Measurements from ENCODE around the gene FRMPD4. TPM values are rescaled to one million over a fixed set of nuclear protein-coding genes. Genes with fewer than 3 reads are reported as not detected.

FRMPD4 gene
- total RNA-seq, 1 experiment from 2014 or later = not detected

- Histone ChIP-seq H4K20me1 (ENCODE audit: insufficient read depth, low read depth, low read length) (no peaks in the 10 kb centered on the region), H3K27ac (ENCODE audit: low read length) (no peak overlapping the region), H3K4me3 (ENCODE audit: low read length) (no peak overlapping the region), H3K4me2 (ENCODE audit: low read depth, low read length, poor library complexity, severe bottlenecking) (no peak overlapping the region), H3K79me2 (ENCODE audit: low read length) (no peaks in the 10 kb centered on the region), H3K9me3 (ENCODE audit: low read length) (no peaks in the 10 kb centered on the region), H3K9me2 (replicated peaks; ENCODE audit: insufficient read depth, low read length) (no peaks in the 10 kb centered on the region), H2AFZ (ENCODE audit: low read length) (no peak overlapping the region), H3K27me3 (ENCODE audit: low read length) (no peaks in the 10 kb centered on the region), H3K36me3 (ENCODE audit: insufficient read depth, low read length) (no peaks in the 10 kb centered on the region), H3K9ac (ENCODE audit: low read length) (no peak overlapping the region), H3K4me1 (ENCODE audit: low read length) (no peaks in the 10 kb centered on the region)
- DNase-seq = no peak
Observed at GRCh38 chrX:12292996-12293765, 154.9 kb downstream of the FRMPD4 start.

- no peak for DNase-seq
- H3K27me3 ChIP-seq (ENCODE audit: low read length) = no peaks in the 10 kb centered on the region
- H3K9me3 ChIP-seq (ENCODE audit: low read length) = no peaks in the 10 kb centered on the region
- H3K4me3 ChIP-seq (ENCODE audit: low read length) = no peak overlapping the region
- no peaks in the 10 kb centered on the region for H3K9me2 ChIP-seq (replicated peaks; ENCODE audit: insufficient read depth, low read length)
- H2AFZ ChIP-seq (ENCODE audit: low read length) = no peak overlapping the region
- no peaks in the 10 kb centered on the region for H3K79me2 ChIP-seq (ENCODE audit: low read length)
- H3K27ac ChIP-seq (ENCODE audit: low read length) = no peak overlapping the region
- no peaks in the 10 kb centered on the region for H3K36me3 ChIP-seq (ENCODE audit: insufficient read depth, low read length)
- no peaks in the 10 kb centered on the region for H4K20me1 ChIP-seq (ENCODE audit: insufficient read depth, low read depth, low read length)
- H3K9ac ChIP-seq (ENCODE audit: low read length) = no peak overlapping the region
- H3K4me1 ChIP-seq (ENCODE audit: low read length) = no peaks in the 10 kb centered on the region
- no peak overlapping the region for H3K4me2 ChIP-seq (ENCODE audit: low read depth, low read length, poor library complexity, severe bottlenecking)
Observed at GRCh38 chrX:12297353-12297752, 159.1 kb downstream of the FRMPD4 start.

- Histone ChIP-seq H3K36me3 (ENCODE audit: insufficient read depth, low read length) (no peaks in the 10 kb centered on the region), H3K27ac (ENCODE audit: low read length) (no peak overlapping the region), H3K4me1 (ENCODE audit: low read length) (no peaks in the 10 kb centered on the region), H2AFZ (ENCODE audit: low read length) (no peak overlapping the region), H3K79me2 (ENCODE audit: low read length) (no peaks in the 10 kb centered on the region), H4K20me1 (ENCODE audit: insufficient read depth, low read depth, low read length) (no peaks in the 10 kb centered on the region), H3K4me2 (ENCODE audit: low read depth, low read length, poor library complexity, severe bottlenecking) (no peak overlapping the region), H3K9me2 (replicated peaks; ENCODE audit: insufficient read depth, low read length) (no peaks in the 10 kb centered on the region), H3K4me3 (ENCODE audit: low read length) (no peak overlapping the region), H3K9me3 (ENCODE audit: low read length) (no peaks in the 10 kb centered on the region), H3K27me3 (ENCODE audit: low read length) (no peaks in the 10 kb centered on the region), H3K9ac (ENCODE audit: low read length) (no peak overlapping the region)
- no peak for DNase-seq
Observed at GRCh38 chrX:12301288-12301687, 163.0 kb downstream of the FRMPD4 start.

GRCh38 chrX:12304261-12304660 is 166.0 kb downstream of the FRMPD4 start:
- DNase-seq = peak; percentile 45
- H3K4me1 ChIP-seq (ENCODE audit: low read length) = no peaks in the 10 kb centered on the region
- no peak overlapping the region for H3K4me2 ChIP-seq (ENCODE audit: low read depth, low read length, poor library complexity, severe bottlenecking)
- H2AFZ ChIP-seq (ENCODE audit: low read length) = no peak overlapping the region
- no peaks in the 10 kb centered on the region for H3K36me3 ChIP-seq (ENCODE audit: insufficient read depth, low read length)
- no peak overlapping the region for H3K27ac ChIP-seq (ENCODE audit: low read length)
- no peaks in the 10 kb centered on the region for H3K27me3 ChIP-seq (ENCODE audit: low read length)
- no peaks in the 10 kb centered on the region for H3K9me2 ChIP-seq (replicated peaks; ENCODE audit: insufficient read depth, low read length)
- no peak overlapping the region for H3K4me3 ChIP-seq (ENCODE audit: low read length)
- H3K9me3 ChIP-seq (ENCODE audit: low read length) = no peaks in the 10 kb centered on the region
- H4K20me1 ChIP-seq (ENCODE audit: insufficient read depth, low read depth, low read length) = no peaks in the 10 kb centered on the region
- no peak overlapping the region for H3K9ac ChIP-seq (ENCODE audit: low read length)
- no peaks in the 10 kb centered on the region for H3K79me2 ChIP-seq (ENCODE audit: low read length)

- H3K4me1 ChIP-seq (ENCODE audit: low read length) = no peaks in the 10 kb centered on the region
- H3K27ac ChIP-seq (ENCODE audit: low read length) = no peak overlapping the region
- no peak for DNase-seq
- no peaks in the 10 kb centered on the region for H3K9me3 ChIP-seq (ENCODE audit: low read length)
- no peak overlapping the region for H3K4me2 ChIP-seq (ENCODE audit: low read depth, low read length, poor library complexity, severe bottlenecking)
- no peaks in the 10 kb centered on the region for H3K9me2 ChIP-seq (replicated peaks; ENCODE audit: insufficient read depth, low read length)
- no peaks in the 10 kb centered on the region for H3K27me3 ChIP-seq (ENCODE audit: low read length)
- H3K79me2 ChIP-seq (ENCODE audit: low read length) = no peaks in the 10 kb centered on the region
- no peak overlapping the region for H2AFZ ChIP-seq (ENCODE audit: low read length)
- H3K36me3 ChIP-seq (ENCODE audit: insufficient read depth, low read length) = no peaks in the 10 kb centered on the region
- H4K20me1 ChIP-seq (ENCODE audit: insufficient read depth, low read depth, low read length) = no peaks in the 10 kb centered on the region
- H3K9ac ChIP-seq (ENCODE audit: low read length) = no peak overlapping the region
- no peak overlapping the region for H3K4me3 ChIP-seq (ENCODE audit: low read length)
Observed at GRCh38 chrX:12307961-12308360, 169.7 kb downstream of the FRMPD4 start.

- no peak overlapping the region for H3K9ac ChIP-seq (ENCODE audit: low read length)
- DNase-seq = no peak
Observed at GRCh38 chrX:12308420-12308819, 170.1 kb downstream of the FRMPD4 start.

GRCh38 chrX:12309040-12309743 is 170.9 kb downstream of the FRMPD4 start:
- Histone ChIP-seq H2AFZ (ENCODE audit: low read length) (no peak overlapping the region), H3K27ac (ENCODE audit: low read length) (no peak overlapping the region), H3K9ac (ENCODE audit: low read length) (no peak overlapping the region), H4K20me1 (ENCODE audit: insufficient read depth, low read depth, low read length) (no peaks in the 10 kb centered on the region), H3K4me2 (ENCODE audit: low read depth, low read length, poor library complexity, severe bottlenecking) (no peak overlapping the region), H3K36me3 (ENCODE audit: insufficient read depth, low read length) (no peaks in the 10 kb centered on the region), H3K9me3 (ENCODE audit: low read length) (no peaks in the 10 kb centered on the region), H3K4me3 (ENCODE audit: low read length) (no peak overlapping the region), H3K4me1 (ENCODE audit: low read length) (no peaks in the 10 kb centered on the region), H3K79me2 (ENCODE audit: low read length) (no peaks in the 10 kb centered on the region), H3K27me3 (ENCODE audit: low read length) (no peaks in the 10 kb centered on the region), H3K9me2 (replicated peaks; ENCODE audit: insufficient read depth, low read length) (no peaks in the 10 kb centered on the region)
- DNase-seq = no peak

More at GRCh38 chrX:12308420-12308819, 170.1 kb downstream of the FRMPD4 start:
- Histone ChIP-seq H3K27me3 (ENCODE audit: low read length) (no peaks in the 10 kb centered on the region), H3K4me1 (ENCODE audit: low read length) (no peaks in the 10 kb centered on the region), H3K4me2 (ENCODE audit: low read depth, low read length, poor library complexity, severe bottlenecking) (no peak overlapping the region), H3K36me3 (ENCODE audit: insufficient read depth, low read length) (no peaks in the 10 kb centered on the region), H3K27ac (ENCODE audit: low read length) (no peak overlapping the region), H3K4me3 (ENCODE audit: low read length) (no peak overlapping the region), H4K20me1 (ENCODE audit: insufficient read depth, low read depth, low read length) (no peaks in the 10 kb centered on the region), H2AFZ (ENCODE audit: low read length) (no peak overlapping the region), H3K79me2 (ENCODE audit: low read length) (no peaks in the 10 kb centered on the region), H3K9me2 (replicated peaks; ENCODE audit: insufficient read depth, low read length) (no peaks in the 10 kb centered on the region), H3K9me3 (ENCODE audit: low read length) (no peaks in the 10 kb centered on the region)

GRCh38 chrX:12309744-12310076 is 171.4 kb downstream of the FRMPD4 start:
- Histone ChIP-seq H2AFZ (ENCODE audit: low read length) (no peak overlapping the region), H3K9me3 (ENCODE audit: low read length) (no peaks in the 10 kb centered on the region), H3K27ac (ENCODE audit: low read length) (no peak overlapping the region), H3K4me2 (ENCODE audit: low read depth, low read length, poor library complexity, severe bottlenecking) (no peak overlapping the region), H3K36me3 (ENCODE audit: insufficient read depth, low read length) (no peaks in the 10 kb centered on the region), H3K27me3 (ENCODE audit: low read length) (no peaks in the 10 kb centered on the region), H4K20me1 (ENCODE audit: insufficient read depth, low read depth, low read length) (no peaks in the 10 kb centered on the region), H3K4me1 (ENCODE audit: low read length) (no peaks in the 10 kb centered on the region), H3K9ac (ENCODE audit: low read length) (no peak overlapping the region), H3K4me3 (ENCODE audit: low read length) (no peak overlapping the region), H3K9me2 (replicated peaks; ENCODE audit: insufficient read depth, low read length) (no peaks in the 10 kb centered on the region), H3K79me2 (ENCODE audit: low read length) (no peaks in the 10 kb centered on the region)
- DNase-seq = no peak

Measured in Karpas-422 (cell line).